NCI-H2227 (cell line): ENCODE measurements around the gene BSN.
"Not testable (repeated sequence)": the region's sequence is repeated elsewhere in the genome, so short reads cannot be mapped to it uniquely, and the experiment has no call there.

ENCODE experiments used
- DNase-seq: peaks from one replicate; lab custom pipeline; 2025; ENCODE audit not compliant: unreplicated experiment; lab: John Stamatoyannopoulos, UW

The BSN gene

GRCh38 chr3:49689046-49689907 is 135.0 kb downstream of the BSN start, which contains the start of the genes MST1 and RNF123:
Gene MST1 (minus strand): TSS chr3:49689474. CDS start chr3:49688691, 783 bp downstream.
Gene RNF123 (plus strand): TSS chr3:49689557. CDS start chr3:49691166, 1,609 bp downstream.
- no peak for DNase-seq

GRCh38 chr3:49689908-49690624 is 135.8 kb downstream of the BSN start:
- not testable (repeated sequence) for DNase-seq

DNA sequence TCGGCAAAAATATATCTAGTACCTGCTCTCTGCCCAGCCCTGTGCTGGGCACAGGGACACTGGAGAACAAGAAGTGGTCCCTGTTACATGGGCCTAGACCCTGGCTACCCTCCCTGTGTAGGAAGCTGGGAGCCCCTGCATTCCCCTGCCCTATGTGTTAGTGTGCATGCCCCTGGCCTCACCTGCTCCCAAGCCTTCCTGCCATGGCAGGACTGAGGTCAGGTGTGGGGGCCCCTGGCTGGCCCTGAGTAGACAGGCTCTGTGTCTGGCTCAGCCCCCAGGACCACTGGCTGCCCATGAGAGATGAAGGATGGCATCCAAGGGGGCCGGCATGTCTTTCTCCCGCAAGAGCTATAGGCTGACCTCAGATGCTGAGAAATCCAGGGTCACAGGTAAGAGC is 136.6 kb downstream of the BSN start:
- DNase-seq: not testable (repeated sequence)

- not testable (repeated sequence) for DNase-seq
Measured at GRCh38 chr3:49691481-49691880, 137.2 kb downstream of the BSN start.

- not testable (repeated sequence) for DNase-seq
Measured at GRCh38 chr3:49694409-49695070, 140.3 kb downstream of the BSN start.

DNA sequence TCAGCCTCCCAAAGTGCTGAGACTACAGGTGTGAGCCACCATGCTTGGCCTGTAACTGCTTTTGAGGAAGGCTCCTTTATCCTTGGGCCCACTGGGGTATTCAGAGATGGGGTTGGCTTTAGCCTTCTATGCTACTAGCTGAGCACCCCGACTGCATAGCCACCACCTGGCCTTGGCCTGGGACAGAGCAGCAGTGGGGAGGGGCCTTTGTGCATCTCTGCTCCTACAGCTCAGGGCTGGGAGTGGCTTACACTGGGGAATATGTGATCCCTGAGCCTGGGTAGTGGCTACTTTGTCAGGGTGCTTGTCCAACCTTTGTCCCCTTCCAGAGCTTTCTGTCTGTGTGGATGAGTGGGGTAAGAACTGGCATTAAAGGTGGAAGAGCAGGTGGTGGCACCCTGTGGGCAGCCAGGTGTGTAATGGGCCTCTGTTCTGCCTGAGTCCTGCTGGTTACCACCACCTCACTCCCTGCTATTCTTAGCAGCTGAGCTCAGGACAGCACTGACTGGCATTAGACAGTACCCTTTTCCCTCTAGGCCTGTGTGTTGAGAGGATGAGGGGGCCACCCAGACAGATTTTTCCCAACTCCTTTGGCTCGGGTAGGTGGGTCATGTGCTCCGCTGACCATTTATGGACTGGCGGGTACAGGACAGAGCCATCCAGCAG is 141.2 kb downstream of the BSN start:
- DNase-seq: not testable (repeated sequence)

DNA sequence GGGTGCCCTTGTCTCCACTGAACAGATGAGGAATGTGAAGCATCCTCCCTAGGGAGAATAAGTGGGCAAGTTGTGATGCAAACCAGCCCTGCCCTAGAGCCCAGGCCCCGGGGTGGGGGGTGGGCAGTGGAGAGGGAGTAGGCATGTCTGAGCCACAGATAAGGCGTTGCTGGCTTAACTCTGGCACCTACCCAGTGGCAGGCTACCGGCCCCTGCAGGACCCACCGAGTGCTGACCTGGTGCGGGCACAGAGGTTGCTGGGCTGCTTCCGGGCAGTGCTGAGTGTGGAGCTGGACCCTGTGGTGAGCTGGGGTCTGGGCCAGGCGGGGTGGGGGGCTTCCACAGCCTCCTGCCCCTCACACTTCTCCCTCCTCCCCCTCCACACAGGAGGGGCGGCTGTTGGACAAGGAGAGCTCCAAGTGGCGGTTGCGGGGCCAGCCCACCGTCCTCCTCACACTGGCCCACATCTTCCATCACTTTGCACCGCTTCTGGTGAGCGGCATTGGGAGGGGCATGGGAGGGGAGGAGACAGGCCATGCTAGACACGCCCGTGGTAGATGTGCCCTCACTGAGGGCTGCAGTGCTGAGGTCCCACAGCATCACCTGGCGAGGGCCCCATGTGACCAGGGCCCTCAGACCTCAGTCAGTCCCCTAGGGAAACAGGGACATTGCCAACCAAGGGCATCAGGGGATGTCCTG is 145.2 kb downstream of the BSN start:
- no peak for DNase-seq

DNA sequence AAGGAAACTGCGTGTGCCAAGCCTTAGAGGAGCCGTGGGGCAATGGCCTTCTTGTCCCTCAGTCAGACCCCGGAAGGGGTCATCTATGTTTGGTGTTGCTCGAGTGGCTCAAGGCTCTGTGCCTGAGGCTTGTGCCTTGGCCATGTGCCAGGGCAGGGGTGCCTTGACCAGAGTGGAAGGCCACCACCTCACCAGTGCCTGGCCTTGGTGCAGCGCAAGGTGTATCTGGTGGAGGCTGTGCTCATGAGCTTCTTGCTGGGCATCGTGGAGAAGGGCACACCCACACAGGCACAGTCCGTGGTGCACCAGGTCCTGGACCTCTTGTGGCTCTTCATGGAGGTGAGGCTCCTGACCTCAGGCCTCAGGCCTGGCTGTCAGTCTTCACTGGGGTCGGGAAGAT is 145.7 kb downstream of the BSN start:
- DNase-seq: no peak

GRCh38 chr3:49700453-49701128 is 146.3 kb downstream of the BSN start:
- DNase-seq: no peak

- DNase-seq: no peak
Measured at GRCh38 chr3:49701388-49702077, 147.3 kb downstream of the BSN start.

DNA sequence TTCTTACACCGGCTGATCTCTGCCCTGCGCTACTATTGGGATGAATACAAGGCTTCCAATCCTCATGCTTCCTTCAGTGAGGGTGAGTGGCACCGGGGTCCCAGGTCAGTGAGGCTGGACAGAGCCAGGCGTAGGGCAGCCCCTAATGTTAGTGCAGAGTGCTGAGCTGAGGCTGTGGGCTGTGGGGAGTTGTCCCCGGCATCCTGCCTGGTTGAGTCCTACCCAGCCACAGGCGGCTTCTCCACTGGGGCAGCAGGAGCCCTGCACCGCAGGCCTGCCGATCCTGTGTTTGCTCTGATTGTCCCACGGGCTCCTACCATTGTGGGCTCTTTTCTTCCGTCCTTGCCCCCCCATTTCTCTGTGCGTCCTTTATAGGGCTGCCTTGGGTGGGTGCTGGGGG is 148.4 kb downstream of the BSN start:
- DNase-seq: no peak

- DNase-seq: peak; percentile 68
Measured at GRCh38 chr3:49703443-49703927, 149.2 kb downstream of the BSN start.

DNA sequence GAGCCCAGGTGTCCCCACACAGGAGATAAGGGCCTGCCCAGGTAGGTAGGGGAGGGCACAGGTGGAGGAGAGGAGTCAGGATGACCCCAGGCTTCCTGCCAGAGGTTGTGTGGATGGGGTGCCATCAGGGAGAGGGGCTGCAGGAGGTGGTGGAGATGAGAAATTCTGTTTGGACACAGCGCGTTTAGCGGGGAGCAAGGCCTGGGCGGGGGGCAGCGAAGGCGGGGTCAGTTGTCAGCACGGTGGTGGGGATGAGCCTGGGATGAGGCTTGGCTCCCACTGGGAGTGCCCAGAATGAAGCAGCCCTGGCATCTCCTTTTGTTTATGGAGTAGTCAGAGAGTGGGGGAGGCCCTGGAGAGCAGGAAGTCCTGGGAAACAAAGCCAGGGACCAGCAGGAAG is 149.7 kb downstream of the BSN start:
- DNase-seq: no peak

GRCh38 chr3:49704629-49705028 is 150.4 kb downstream of the BSN start:
- DNase-seq: no peak

DNA sequence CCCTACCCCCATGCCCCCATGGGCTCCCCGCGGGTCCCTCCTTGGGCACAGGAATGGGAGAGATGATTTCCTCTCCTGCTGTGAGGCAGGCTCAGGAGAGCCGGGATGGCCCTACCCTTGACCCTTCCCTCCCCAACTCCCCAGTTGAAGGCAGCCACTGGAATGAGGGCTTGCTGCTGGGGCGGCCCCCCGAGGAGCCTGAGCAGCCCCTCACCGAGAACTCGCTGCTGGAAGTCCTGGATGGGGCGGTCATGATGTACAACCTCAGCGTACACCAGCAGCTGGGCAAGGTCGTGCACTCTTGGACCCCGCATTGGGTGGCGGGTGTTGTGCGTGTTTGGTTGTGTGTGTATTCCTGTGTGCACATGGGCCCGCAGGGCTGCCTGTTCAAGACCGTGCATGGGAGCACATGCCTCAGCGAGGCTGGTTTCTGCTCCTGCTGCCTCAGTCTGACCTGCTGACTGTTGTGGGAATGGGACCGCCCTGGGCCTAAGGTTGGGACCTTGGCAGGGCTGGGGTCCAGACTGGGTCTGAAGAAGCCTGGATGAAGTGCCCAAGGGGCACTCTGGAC is 151.2 kb downstream of the BSN start:
- DNase-seq: no peak

DNA sequence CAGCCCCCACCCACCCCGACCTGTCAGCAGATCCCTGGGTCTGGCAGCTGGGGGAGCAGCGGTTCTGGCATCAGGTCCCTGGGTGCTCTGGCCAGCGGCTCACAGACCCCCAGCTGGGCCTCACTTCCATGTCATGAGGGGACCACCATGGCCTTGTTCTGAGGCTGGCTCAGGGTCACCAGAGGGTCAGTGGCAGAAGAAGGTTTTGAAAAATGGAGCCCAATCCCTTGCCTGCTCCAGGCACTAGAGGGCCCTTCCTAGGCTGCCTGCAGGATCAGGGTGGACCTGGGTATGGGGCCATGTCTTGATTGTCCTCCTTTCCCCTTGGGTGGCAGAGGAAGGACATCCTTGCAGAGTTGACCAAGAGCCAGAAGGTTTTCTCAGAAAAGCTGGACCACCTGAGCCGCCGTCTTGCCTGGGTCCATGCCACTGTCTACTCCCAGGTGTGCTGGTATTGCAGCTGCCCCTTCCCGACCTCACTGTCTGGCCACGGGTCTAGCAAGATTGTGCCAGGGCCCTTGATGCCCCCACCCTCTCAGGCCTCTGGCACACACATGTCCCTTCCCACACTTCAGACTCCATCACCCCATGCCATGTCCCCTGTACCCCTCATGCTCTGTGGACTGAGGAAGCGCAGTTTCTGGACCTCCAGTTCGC is 152.3 kb downstream of the BSN start:
- DNase-seq: no peak

DNA sequence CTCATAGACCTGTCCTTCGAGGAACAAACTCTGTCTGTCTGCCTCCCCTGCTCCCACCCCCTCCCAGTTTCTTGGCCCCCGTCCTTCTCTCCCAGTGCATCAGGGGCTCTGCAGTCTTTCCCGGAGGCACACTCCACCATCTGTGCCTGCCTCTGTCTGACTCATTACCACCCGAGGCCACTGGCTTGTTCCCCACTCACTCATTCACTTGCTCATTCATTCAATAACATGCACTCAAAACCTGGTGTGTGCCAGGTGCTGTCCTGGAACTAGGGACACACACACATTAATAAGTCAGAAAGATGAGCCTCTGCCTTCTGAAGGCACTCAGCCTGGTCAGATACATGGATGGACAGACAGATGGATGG is 152.8 kb downstream of the BSN start:
- DNase-seq: no peak

GRCh38 chr3:49709852-49710251 is 155.6 kb downstream of the BSN start:
- DNase-seq: no peak
